Right lobe of liver (tissue), 4 donors: ENCODE measurements around the gene MOB4.

Experiments used
- CTCF ChIP-seq, 4 donors: fragments of 200-600 bp in 3 of 4; fragments of 450-650 bp in 1 of 4; IDR thresholded peaks; one replicate each; pipeline versions ENCODE4 v1.5.1 to v1.8.0; 2016 to 2022; ENCODE audit warnings: antibody characterized with exemption in 4 of 4, mild to moderate bottlenecking in 2 of 4
- POLR2A ChIP-seq: fragments of 450-650 bp; IDR thresholded peaks from one replicate; pipeline ENCODE4 v1.6.1; 2017; ENCODE audit warnings: antibody characterized with exemption, mild to moderate bottlenecking
- donor health status: DM: no; HTN: no; CAD: no.
- donor health status: DM: no; HTN: no; CAD: no.
- donor health status: DM: no; HTN: yes; CAD: no.

GRCh38 chr2:197502201-197502600 is 13.7 kb upstream of the MOB4 start:
- TF ChIP-seq CTCF (IDR thresholded peaks at IDR 0.05) (no peak), POLR2A (no peak)
